HG03196 (cell line): Measurements from ENCODE around the gene PFDN4.

Source experiments
- ATAC-seq: cut with Tn5 transposase; IDR thresholded peaks from one replicate; pipeline ENCODE4 v1.9.1; 2021; ENCODE audit not compliant: unreplicated experiment

Gene PFDN4

GRCh38 chr20:54200487-54201267, 7.2 kb upstream of the PFDN4 start:
- no peak for ATAC-seq

- ATAC-seq: no peak
Measured at GRCh38 chr20:54201268-54201846, 6.5 kb upstream of the PFDN4 start.

DNA sequence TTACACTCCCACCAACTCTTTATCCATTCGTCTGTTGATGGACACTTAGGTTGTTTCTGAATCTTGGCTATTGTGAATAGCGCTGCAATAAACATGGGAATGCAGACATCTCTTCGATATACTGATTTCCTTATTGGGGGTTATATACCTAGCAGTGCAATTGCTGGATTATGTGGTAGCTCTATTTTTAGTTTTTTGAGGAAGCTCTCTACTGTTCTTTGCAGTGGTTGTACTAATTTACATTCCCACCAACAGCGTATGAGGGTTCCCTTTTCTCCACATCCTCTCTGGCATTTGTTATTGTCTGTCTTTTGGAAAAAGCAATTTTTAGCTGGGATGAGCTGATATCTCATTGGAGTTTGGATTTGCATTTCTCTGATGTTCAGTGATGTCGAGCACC, 4.6 kb upstream of the PFDN4 start:
- ATAC-seq: no peak

DNA sequence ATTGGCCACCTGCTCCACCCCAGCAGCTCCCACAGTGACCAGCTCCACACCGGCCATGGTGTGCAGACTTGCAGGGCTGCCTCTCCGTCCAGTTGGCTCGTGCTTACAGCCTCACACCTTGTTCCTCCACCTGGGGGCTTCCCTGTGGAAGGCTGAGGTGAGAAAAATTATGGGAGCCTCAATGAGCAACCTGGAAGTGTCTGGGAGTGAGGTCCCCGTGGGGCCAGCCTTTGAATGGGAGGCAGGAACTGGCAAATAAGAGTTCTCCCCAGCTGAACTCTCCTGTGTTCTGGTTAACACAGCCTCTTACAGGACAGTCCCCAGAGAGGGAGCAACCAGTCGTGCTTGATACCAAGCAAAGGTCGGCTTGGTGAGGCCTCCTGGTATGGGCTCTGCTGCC, 3.8 kb upstream of the PFDN4 start:
- no peak for ATAC-seq

DNA sequence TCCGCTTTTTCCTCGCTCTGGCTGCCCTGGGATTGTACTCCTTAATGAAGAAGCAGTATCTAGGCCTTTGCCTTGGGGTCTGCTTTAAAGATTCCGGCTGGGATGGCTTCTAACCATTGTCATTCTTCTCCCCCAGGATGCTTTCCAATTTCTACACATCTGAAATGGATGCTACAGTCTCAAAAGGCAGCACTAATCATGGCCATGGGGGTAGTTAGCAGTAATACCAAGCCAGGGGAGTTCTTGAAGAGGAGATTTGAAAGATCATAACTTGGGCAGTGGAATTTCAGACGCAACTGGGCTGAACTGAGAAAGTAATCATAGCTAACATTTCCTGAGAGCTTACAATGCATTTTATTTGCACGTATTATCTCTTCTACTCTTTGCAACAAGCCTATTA, 3.4 kb upstream of the PFDN4 start:
- no peak for ATAC-seq

DNA sequence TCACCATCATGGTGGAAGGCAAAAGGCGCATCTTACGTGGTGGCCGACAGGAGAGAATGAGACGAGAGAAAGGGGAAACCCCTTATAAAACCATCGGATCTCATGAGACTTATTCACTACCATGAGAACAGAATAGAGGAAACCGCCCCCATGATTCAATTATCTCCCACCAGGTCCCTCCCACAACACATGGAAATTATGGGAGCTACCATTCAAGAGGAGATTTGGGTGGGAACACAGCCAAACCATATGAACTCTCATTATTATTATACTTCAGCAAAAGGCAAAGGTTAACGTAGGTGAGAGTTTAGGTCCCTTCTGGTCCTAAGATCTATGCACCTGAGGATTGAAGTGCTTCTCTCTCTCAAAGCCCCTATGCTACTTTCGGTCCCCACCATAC, 2.4 kb upstream of the PFDN4 start:
- ATAC-seq: no peak

DNA sequence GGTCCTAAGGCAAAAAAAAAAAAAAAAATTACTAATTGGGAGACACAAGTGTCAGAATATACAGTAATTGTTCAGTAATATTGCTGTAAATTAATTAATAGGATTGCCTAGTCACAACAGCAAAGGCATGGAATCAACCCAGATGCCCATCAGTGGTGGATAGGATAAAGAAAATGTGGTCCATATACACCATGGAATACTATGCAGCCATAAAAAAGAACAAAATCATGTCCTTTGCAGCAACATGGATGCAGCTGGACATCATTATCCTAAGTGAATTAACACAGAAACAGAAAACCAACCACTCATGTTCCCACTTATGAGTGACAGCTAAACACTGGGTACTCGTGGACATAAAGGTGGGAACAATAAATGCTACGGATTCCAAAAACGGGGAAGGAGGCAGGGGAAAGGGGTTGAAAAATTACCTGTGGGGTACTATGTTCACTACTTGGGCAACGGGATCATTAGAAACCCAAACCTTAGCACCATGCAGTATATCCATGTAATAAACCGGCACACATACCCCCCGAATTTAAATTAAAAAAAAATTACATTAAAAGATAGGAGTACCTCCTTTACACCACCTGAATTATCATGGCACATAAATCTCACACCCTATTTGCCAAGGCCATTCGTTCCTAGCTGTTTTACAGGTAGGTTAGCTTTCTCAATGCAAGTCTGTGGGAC, 689 bp upstream of the PFDN4 start:
- no peak for ATAC-seq

DNA sequence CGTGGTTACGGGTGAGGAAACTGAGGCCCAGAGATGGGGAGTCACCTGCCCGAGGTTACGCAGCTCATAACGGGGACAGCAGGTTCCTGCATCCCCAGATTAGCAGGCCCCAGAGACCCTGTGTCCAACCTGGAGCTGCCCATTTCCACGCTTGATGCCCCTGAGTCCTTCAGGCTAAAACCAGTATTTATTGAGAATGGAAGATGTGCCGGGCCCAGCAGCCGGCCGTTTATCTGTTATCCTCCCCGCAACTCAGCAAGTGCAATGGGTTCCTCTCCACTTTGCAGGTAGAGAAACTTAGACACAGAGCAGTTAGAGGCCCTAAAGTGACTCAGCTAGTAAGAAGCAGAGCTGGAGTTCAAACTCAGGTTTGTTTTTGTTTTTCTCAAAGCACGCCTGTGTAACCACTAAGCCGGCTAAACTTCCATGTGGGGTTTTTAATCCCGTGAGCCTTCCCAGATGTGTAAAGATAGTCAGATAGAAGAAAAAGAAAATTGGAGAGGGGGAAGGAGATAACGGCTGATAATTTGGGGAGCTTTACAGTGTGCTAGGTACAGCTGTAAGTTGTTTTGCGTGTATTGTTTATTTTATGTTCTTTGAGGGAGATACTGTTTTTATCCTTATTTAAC, 775 bp downstream of the PFDN4 start:
- peak; percentile 9 for ATAC-seq

- ATAC-seq: no peak
Measured at GRCh38 chr20:54209216-54209813, 1.4 kb downstream of the PFDN4 start.

DNA sequence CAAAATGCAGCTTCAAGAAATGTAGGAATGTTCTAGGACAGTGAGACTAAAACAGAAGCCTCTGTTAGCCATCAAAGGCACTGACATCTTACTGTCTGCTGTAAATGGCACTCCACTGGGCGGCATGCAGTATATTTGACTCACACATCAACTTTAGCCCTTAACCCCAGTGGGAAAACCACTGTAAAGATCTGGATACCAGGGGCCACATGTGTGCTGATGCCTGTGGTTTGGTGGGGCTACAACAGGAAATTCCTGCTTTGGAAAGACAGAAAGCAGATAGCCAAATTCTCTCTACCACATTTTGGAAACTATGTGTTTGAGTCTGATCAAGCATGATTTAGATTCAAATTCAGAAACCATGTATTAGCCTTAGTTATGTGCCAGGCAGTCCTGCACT, 4.3 kb downstream of the PFDN4 start:
- ATAC-seq: no peak

- ATAC-seq: no peak
Measured at GRCh38 chr20:54212871-54213270, 5.0 kb downstream of the PFDN4 start.

DNA sequence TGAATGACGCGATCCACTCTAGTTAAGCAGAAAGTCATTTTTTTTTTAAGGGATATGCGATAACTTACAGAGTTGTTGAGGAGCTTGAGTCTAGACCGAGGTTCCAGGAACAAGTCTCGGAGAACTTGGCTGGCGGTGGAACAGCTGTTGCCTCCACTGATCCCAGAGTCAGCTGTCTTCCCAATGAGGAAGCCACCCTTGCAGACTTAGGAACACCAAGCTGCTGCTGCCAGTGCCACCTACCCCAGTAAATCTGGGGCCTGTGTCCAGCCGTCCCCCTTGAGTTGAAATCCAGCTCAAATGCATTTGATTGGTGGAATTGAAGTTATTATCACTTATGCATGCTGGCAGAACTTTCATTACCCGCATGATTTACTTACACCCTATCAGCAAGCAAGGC, 6.7 kb downstream of the PFDN4 start:
- no peak for ATAC-seq

DNA sequence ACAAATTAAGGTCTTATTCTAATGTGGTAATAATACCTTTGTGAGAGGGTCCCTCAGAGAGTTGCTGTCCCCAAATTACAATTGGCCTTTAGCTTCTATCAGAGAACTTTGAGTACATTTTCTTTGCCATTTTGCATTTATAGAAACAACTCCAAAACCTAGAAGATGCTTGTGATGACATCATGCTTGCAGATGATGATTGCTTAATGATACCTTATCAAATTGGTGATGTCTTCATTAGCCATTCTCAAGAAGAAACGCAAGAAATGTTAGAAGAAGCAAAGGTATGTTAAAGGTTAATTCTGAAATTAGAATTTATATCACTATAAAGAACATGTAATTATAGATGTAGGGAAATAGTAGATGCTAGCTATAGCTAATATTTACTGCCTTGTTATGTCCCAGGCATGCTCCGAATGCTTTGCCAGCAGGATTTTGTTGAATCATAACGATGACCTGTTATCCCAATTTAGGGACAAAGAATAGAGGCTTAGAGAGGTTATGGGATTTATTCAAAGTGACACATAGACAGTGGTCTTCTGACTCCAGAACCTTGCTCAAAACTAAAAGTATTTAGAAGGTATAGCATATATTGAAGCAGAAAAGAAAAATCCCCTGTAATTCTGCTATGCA, 7.4 kb downstream of the PFDN4 start:
- ATAC-seq: no peak

- ATAC-seq: no peak
Measured at GRCh38 chr20:54217762-54218161, 9.9 kb downstream of the PFDN4 start.

DNA sequence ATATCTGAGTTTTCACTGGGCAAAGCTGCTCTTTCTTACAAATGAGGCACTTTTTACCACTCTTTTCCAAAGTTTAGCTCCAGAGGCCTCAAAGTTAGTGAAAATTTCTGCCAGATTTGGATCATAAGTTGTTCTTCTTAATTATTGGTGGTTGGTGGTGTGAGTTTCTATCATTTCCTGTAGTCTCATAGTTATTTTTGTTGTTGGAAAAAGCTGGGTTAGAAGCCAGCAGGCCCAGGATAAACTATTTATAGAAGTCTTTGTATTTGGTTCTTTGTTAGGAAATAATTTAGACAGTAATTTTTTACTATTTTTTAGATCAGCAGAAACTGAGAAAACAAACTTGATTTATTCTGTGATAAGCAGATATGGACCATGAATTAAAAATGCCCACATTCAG, 10.6 kb downstream of the PFDN4 start:
- ATAC-seq: no peak

DNA sequence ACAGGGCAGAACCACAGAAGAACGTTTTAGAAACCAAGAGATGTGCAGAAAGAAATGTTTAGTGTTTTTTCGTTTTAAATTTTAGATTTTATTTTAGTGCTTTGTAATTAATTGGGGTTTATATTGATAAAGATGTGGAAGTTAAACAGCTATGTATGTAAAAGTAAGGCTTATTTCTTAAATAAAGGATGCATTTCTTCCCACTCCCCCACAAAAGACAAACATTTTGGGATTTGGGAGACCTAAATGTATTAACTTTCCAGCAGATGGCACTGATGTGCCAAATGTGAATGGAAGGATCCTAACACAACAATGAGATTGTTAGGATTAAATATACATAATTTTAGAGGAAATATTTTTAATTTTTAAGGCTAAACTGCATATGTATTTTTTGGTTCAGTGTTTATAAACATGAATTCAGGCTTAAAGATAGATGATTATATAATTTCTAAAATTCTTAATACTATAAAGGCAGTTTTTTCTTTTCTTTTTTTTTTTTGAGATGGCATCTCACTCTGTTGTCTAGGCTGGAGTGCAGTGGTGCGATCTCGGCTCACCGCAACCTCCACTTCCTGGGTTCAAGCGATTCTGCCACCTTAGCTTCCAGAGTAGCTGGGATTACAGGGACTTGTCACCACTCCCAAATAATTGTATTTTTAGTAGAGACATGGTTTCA, 12.0 kb downstream of the PFDN4 start:
- ATAC-seq: no peak

DNA sequence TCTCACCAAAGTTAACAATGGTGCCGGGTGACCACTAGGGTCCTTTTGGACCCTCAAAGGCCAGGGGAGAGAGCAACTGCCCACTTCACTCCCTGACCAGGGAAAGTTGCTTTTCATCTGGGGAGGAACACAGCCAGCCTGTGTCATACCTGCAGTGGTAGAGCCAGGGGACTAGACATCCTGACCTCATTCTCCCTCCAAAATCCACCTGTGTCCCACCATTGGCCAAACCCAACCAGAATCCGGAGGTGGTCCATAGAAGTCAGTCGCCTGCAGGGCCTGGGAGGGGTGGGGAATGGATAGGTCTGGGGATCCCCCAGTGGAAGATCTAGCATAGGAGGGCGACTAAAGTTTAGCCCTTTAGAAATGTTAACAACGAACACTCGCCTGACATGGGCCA, 12.8 kb downstream of the PFDN4 start:
- no peak for ATAC-seq

DNA sequence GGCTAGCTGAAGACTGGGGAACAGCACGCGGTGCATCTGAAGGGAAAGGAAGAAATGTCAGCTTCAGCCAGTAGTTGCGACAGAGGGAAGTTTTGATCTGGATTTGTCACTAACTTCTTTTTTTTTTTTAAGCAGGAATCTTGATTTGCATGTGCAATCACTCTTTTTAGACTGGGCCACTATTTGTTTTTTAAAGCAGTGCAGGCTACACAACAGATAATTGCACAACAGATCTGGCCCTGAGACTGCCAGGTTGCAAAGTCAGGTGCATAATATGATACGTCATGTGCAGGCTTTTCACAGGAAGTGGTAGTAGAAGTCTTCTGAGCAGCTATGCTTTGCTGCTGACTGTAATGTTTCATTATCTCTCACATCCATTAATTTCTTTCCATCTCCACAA, 13.5 kb downstream of the PFDN4 start:
- ATAC-seq: no peak

- no peak for ATAC-seq
Measured at GRCh38 chr20:54221996-54222890, 14.4 kb downstream of the PFDN4 start.
